Daoy (cell line): ENCODE results near the gene TOM1L2. TPM values are rescaled to one million over a fixed set of nuclear protein-coding genes. Genes with fewer than 3 reads are reported as not detected.

Experiments used
- DNase-seq: peaks from one replicate; pipeline ENCODE4 v3.0.0-alpha.2; 2015; ENCODE audit warnings: low read depth
- total RNA-seq: library from RNA; depleted of rRNA; stranded (reverse); fragments of >200 nt; shearing (Covaris generic); gene quantifications from 2 replicates; pipeline ENCODE4 v1.2.3, GENCODE V29; 2014

Gene TOM1L2
- total RNA-seq, 1 experiment from 2014 or later: 14.9 TPM

DNA sequence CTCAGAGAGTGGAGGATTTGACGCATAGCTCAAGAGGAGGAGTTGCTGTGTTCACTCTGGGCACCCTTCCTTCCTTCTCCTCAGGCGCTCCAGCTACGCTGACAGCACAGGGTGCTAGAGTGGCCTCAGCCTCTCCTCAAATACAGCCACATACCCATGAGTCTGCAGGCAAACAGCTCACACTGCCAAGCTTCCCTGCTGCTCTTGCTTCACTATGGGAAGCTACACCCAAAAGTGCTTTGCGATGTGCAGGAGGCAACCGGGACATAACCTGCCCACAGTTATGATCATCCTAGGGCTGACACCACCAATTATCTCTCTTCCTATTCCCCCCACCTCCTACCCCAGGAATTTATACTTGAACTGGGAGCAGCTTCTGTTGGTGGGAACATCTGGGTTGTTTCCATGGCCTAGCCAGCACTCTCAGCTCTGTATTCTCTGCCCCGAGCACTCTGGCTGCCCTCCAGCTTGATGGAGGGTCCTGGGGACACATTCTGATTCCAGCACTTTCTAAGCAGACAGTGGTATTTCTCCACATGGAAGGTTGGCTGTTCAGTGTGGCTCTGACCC is 95.2 kb downstream of the TOM1L2 start:
- no peak for DNase-seq

DNA sequence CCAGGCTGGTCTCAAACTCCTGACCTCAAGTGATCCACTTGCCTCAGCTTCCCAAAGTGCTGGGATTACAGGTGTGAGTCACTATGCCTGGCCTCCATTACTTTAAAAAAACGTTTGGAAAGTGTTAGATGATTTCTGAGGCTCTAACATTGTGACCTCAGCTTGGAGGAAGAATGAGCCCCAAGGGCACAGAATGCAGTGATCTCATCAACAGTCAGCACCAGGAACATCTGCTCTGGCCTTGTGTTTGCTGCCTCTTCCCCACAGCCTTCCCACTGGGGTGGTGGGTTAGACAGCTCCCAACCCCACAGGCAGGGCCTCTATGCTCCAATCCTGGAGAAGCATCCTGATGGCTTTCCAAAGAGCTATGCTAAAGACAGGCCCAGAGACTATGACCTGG is 97.7 kb downstream of the TOM1L2 start:
- DNase-seq: peak; percentile 76

DNA sequence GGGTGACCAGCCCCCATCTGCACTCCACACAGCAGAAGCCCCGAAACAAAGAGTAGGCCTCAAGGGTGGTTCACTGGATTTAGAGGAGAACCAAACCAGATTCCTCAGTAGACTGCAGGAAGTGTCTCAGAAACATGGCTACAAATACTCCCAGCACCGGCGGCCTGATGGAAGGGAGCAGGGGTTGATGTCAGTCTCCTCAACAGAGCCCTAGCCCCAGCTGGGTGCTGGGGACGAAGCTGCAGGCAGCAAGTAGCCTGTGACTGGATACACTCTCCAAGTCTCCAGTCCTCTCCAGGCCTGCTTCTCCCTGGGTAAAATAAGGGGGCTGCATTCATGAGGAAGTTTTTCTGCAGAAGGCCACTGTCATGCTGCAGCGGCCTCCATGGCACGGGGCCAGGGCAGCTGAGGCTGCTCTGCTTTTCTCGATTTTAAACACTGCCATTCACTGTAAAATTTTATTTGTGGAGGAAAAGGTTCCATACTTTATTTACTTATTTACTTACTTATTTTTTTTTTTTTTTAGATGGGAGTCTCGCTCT is 98.7 kb downstream of the TOM1L2 start:
- DNase-seq: no peak

DNA sequence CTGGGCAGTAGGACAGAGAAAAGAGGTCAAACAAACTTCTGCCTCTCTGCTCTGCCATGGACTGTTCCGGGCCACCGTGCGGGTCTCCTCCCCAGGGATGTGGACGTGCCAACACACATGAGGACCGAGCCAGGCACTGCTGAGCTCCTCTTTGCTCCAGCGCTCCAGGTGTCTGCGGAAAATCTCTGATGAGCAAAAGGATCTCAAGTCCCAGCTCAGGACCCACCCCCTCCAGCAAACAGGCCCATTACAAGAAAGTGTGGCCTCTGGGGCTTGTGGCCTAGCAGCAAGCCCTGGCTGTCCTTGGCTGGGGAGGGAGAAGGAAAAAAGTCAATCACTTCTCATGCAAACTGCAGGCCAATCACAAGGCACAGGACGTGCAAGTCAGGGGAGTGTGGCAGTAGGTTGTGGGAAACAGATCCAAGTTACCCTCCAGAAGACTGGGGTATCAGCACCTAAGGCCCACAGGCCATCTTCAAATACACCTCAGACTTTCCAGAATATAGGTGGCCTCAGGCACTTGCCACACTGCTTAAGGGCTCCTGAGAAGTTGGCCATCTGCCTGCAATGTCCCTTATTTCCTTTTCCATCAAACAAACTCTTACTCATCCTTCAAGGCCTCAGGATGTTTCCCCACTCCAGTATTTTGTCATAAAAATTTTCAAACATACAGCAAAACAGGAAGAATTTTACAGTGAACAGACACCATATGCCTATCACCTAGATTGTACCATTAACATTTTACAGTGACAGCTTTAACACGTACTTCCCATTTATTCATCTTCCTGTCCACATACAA is 99.5 kb downstream of the TOM1L2 start:
- DNase-seq: no peak

DNA sequence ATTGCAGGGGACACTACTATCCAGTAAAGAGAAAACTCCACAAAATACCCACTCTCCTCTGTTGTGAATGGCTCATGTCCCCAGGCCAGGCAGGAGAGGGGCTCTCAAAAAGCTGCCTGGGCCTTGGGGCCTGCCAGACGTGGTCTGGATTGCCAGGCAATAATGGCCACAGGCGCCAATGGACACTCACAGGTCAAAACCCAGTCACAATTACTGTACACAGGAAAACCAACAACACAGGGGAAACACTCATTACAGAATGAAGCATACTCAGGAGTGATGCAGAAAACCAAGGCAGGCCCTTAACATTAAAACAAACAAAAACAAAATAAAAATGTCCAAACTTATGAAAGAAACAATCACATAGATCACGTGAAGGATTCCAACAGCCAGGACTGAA is 100.3 kb downstream of the TOM1L2 start:
- no peak for DNase-seq

DNA sequence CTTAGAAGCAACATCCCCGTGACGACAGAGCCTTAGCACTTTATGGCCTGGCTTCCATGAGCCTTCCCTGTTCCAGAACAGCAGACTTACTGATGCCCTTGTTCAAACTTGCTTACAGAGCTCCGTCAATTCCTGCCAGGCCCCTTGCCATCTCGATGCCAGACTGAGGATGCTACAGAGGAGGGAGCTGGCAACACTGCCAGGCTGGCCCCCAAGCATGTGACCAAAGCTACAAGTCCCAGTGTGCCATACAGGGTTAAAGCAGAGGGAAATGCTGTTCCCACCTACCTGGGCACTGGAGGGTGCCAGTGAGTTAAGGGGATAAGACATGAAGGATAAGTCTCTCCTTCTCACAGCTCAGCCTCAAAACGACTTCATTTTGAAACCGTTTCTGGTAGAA is 102.0 kb downstream of the TOM1L2 start:
- no peak for DNase-seq

DNA sequence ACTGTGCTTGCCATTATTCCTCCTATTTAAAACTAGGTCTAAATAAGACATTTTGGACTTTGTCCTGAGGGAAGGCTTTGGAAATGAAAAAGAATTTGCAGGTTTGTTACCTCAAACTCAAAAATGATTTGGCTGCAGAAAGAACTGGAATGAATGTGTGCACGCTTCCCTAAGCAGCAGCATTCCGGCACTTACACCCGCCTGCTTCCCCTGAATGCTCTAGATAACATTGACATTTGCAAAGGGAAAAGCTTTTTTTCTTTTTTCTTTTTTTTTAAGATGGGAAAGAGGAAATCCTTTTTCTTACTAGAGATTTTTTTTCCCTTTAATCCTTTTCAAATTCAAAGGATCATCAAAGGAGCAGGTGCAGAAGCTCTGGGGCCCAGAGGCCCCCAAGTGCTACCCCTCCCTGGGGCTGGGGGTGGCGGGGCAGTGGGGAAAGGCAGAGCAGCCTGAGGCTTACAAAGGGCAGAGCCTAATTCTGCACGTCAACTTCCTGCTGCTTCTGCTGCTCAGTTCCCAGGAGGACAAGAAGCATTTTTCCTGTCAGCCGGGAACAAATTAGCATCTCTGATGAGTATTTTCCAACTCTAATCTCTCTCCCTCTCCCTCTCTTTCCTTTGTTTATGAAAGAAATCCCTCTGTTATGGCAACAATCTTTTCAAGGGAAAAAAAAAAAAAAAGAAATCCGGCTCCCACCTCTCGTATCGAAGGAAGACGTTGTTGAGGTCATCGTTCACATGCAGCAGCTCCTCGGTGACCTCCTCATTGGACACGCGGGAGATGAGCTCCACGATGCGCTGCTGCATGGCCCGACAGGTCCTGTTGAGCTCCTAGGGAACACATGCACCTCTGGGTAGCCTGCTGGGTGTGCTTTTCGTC is 103.3 kb downstream of the TOM1L2 start:
- no peak for DNase-seq

DNA sequence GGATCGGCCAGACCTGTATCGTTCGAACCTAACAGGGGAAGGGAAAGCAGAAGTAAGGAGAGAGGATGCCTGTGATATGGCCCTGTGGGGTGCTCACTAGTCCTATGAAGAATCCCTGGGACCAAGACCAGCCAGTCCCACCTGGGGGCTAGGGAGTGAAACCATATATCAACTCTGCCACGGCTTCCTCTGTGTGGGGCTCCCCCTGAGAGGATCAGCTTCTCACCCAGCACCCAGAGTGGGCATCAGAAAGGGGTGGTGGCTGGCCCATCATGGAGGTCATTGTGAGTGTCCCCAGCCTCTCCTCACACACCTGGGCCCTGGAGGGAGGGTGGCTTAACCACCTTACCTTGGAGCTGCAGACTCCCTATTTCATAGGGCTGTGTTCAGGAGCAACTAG is 105.3 kb downstream of the TOM1L2 start:
- DNase-seq: no peak

DNA sequence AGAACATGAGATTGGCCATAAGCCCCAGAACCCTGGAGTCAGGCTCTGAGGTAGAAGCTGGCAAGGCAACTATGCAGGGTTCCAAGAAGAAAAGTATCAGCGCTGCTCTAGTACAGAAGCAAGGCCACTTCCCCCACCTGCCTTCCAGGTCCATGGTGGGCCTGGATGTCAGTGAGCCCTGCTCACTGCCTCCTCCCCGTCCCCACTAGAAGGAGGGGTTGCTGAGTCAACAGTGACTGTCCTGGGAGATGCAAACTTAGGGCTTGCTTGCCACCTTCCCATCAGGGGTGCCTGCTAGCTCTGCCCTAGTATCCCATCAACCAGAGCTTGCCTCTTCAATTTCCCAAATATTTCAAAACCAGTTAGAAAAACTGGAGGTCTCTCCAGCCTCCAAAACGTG is 105.8 kb downstream of the TOM1L2 start:
- no peak for DNase-seq

DNA sequence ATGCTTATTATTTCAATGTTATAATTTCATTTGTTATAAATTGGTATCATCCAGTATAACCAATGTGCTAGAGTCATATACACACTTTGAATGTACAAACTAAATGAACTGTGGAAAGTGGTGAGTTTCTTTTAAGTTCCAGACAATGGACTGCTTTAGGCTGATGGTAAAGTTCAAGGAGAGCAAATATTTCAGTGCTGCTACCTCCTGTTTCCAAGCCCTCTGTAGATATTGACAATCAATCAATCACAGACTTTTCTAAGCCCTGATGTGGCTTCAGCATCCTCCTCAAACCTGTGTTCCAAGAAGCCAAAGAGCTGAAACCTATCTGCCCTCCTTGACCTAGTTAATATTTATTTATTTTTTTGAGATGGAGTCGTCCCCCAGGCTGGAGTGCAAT is 107.2 kb downstream of the TOM1L2 start:
- no peak for DNase-seq

DNA sequence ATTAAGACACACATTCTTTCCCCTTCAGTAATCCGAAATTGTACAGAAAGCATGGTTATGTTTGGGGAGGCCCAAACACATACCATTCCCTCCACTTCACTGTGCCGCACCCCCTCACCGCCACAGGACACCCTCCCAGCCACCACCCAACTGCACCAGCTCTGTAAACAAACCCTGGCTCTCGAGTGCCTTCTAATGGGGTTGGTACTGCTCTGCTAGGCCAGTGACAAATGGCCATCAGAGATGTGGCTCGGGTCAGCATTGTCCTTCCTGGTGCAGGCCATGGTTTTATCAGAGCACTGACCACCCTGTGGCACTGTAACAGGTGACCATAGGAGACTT is 111.5 kb downstream of the TOM1L2 start:
- DNase-seq: no peak

DNA sequence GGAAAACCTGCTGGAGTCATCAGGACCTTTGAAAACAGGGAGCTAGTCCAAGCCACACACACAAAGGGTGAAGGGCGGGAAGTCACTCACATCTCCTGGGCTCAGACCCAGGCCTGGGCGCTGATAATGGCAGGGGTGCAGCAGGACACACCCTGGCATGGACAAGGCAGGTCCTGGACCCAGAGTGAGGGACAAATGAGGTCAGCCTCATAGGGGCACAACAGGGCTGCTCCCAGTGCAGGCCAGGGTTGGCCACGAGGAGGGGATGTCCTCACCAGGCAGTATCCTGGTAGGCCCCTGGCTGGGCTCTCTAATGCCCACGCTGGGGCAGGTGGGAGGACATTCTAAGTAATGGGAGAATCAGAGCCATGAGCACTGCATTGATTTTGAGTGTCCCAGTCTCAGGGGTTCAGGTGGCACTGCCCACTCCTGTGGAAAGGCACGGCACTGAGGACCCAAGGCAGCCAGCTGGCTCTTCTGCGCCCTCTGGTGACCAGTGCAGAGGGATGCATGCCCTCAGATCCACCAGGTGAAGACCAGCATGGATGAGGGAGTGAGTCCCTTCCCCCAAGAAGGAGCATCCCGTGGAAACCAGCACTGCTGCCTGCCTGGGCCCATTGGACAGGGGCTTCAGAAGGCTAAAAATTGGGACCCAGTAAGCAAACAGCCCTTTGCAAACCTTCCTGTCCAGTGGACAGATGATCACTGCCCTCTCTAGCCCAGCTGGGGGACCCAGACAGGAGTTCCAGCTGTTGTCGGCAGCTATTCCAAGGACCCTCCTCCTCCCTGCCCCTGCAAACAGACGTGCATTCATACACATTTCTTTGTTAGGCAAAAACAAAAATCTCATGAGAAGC is 112.1 kb downstream of the TOM1L2 start:
- DNase-seq: peak; percentile 68

DNA sequence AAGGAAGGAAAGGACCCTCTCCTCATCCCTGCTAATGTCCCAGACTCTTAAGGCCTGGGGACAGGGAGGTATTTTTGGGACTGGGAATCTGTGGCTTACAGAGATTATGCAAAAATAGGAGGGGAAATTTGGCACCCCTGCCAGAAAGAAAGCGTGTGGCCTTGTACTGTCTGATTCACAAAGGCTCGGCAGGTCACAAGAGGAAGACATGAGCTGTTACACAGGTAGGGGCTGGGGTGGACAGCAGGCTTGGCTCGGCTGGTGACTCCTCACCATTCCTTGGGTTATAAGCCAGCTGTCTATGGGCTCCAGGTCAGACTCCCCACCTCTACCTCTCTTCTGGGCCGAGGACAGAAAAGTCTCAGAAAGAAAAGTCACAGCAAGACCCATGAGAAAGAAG is 114.7 kb downstream of the TOM1L2 start:
- DNase-seq: no peak

DNA sequence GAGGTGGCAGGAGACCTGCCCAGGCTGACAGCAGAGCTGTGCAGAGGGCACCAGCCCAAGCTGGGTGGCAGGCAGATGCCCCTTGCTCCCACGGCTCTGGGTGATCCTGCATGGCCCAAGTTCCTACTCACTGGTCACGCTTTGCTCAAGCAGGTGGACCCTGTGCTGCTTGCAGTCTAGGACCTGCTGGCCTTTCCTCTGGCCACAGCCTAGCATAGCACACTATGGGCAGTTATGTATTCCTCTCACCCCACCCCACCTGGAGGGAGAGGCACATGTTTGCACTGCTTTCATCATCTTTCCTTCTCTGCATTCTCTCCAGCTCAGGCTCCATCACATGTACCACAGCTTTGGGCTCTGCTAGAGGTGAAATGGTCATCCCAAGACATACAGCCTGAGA is 115.8 kb downstream of the TOM1L2 start:
- DNase-seq: no peak

DNA sequence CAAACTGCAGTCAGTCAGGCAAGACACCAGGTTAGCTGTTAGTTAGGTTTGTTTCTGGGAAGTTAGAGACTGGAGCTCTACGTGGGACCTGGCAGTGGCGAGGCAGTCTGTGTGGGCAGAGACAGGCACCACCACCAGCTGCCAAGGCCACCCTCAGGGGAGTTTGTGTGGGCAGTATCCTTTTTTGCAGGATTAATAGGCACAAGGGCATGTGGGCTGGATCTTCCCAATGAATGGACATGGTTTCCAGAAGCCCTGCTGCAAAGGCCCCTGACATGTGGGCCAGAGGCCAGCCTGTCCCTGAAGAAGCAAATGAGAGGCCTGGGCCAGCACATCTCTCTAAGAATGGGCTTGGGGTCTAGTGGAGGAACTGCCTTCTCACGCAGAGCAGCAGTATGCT is 116.2 kb downstream of the TOM1L2 start:
- DNase-seq: no peak

DNA sequence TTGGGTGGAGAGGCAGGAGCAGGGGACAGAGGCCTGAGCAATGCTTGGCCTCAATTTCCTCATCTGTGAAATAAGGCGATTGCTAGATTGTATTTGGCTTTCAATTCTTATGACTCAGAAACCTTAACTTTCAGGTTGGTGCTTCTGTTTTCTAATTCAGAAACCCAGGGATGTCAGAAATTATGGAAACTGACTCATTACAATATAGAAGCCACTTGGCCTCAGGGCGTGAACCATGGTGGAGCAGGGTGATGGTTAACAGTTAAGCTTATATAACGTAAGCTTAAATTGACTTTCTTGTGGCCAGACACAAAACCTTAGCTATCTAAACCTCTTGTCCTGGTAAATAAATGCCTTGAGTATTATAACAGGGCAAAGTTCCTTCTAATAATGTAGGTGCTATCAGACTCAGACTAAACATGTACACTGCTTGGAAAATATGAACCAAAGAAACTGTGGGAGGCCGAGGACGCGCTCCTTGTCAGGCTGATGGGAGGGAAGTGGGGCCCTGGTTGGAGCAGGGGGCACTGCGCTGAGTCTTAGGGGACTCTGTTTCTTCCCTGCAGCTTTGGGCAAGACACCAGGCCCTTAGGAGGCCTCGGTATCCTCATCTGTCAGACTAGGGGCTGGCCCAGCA is 118.3 kb downstream of the TOM1L2 start:
- DNase-seq: no peak

DNA sequence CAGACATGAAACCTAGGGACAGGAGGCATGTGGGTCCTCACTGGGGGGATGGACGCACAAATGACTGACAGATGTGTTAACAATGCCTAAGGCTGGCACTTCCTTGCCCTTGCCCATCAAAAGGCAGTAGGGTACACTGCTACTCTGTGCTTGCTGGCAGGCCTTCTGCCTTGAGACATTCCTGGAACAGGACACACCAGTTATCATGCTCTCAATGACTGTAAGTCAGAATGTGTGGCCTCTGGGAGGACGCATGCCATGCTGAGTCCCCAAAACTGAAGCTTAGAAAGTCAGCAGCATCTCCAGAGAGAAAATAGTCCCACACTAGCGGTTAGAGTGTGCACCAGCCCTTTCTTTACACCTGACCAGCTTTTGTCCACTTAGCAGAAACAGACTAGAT is 119.3 kb downstream of the TOM1L2 start:
- no peak for DNase-seq

DNA sequence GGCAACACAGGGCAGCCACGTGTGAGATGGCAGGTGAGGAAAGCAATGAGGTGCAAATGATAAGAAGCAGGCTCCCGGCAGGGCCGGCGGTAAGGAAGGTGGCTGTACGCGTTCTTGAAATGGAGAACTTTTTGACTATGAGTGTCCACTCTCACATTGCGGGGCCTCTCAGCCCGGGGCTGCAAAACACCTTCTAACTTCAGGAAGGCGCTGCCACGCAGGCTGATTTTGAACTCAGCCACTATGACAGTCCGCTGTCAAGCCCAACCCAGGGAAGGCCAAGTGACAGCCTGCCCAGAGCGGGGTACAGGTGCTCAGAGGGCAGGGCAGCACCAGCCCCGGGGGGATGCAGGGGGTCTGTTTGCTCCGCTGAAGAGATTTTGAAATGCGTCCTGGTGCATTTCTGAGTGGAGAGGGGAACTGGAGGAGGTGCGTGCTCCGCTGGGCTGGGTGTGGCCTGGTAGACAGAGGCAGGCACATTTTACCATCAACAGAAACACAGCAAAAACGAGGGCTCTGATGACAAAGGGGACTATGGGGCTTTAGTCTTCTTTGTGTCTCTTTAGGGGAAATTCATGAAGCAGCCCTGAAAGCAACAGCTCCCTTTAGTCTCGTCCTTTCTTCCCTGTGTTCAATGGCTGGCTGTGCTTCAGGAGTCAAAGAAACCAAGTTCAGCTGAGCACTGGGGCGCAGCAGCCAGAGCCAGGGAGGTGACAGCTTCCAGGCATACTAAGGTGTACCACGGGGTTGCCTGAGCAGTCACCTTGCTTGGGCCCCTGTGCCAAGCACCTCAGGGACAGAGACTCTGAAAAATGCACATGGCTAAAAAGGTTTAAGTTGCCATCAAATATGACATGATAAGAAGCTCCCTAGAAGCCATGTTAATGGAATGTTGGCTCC is 120.8 kb downstream of the TOM1L2 start:
- DNase-seq: no peak

DNA sequence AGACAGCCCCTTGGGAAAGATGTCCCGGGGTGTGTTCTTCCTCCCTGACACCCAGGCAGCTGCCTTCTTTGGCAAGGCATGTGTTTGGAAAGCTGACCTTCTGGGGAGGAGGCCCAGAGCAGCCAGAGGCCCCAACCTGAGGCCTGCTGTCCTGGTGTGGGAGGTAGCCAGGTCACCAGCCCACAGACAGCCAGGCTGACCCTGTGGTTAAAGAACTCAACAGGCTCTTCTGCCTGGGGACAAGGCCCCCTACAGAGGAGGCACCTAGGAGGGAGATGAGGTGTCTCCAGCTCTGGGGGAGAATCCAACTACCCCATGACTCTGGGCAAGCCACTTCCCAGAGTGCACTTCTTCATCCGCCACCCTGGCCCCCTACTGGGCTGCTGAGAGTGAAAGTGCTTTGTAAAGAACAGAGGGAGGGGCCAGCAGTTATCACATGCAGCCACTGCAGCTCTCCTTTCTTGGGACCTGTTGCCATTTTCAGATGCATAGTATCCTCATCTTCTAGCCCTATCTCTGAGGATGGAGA is 122.3 kb downstream of the TOM1L2 start:
- peak; percentile 81 for DNase-seq
